SK-N-SH (cell line): Measurements from ENCODE around the gene PSMB11.

Source experiments
- CHD2 ChIP-seq: fragments of 150-350 bp; IDR thresholded peaks from 2 replicates; pipeline ENCODE4 v1.6.1; 2018; ENCODE audit warnings: low read length; ENCODE audit not compliant: partially characterized antibody
- EP300 ChIP-seq, 2 experiments: IDR thresholded peaks; 2 replicates each; pipeline versions ENCODE4 v1.4.0 to v1.6.1; 2012; ENCODE audit warnings: borderline replicate concordance in 1 of 2, low read depth in 1 of 2, low read length in 1 of 2
- MXI1 ChIP-seq: IDR thresholded peaks from 2 replicates; pipeline ENCODE4 v1.6.1; 2012; ENCODE audit warnings: mild to moderate bottlenecking, low read depth, low read length, improper control_type of control experiment
- TAF1 ChIP-seq: IDR thresholded peaks from 2 replicates; pipeline ENCODE4 v1.6.1; 2012; ENCODE audit warnings: low read depth, mild to moderate bottlenecking, low read length, moderate library complexity, borderline replicate concordance
- TEAD4 ChIP-seq: IDR thresholded peaks from 2 replicates; pipeline ENCODE4 v1.4.0; 2012; ENCODE audit warnings: mild to moderate bottlenecking, borderline replicate concordance; ENCODE audit not compliant: insufficient read depth
- TF ChIP-seq, protein P1 (sequence below): fragments of 150-350 bp; IDR thresholded peaks from 2 replicates; pipeline ENCODE4 v1.6.1; 2017; ENCODE audit warnings: antibody characterized with exemption, low read length, low read depth, borderline replicate concordance
- TF ChIP-seq, protein P2 (sequence below): fragments of 200-600 bp; sonication (generic); IDR thresholded peaks from 2 replicates; pipeline ENCODE4 v1.6.1; 2017; ENCODE audit warnings: antibody characterized with exemption, mild to moderate bottlenecking, moderate library complexity
- TF ChIP-seq, protein P3 (sequence below): IDR thresholded peaks from 2 replicates; pipeline ENCODE4 v1.6.1; 2012; ENCODE audit warnings: mild to moderate bottlenecking, low read depth, low read length, moderate library complexity

DNA sequence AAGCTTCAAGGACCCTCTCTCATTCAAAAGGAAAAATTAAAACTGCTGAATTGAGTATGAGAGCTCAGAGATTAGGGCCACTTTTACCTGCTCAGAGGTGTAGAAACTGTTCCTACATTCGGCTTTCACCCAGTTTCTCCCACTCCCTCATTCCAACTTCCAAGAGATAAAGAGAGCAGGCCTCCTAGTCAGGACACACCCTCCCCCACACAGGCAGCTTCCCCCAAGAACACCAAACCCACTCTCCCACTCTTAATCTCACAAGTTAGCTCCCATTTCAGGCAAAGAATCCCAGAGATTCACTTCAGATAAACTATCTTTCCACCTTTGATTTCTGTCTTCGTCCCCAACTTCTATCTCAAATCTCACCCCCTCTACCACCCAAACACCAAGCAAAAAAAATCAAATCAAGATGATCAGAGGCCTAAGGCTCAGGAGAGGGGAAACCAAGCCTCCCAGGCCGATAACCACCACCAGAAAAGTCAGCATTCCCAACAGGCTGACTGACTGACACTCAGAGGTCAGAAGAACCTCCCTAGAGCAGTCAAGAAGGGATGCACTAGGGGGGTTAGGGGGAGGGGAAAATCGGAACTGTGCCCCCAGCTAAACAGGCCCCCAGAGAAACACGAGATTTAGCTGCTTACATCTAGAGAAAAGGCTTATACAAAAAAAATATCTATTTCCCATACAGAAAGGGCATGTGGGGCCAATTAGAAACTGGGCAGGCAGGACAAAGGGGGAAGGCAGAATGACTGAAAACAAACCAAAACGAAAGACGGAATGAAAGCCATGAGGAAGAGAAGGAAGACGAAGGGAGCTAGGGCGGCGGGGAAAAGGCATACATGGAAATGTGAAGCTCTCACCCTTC lies 28.5 kb downstream of the PSMB11 start:
- TF ChIP-seq TAF1 = no peak
- TF ChIP-seq MXI1 = no peak
- no peak for TF ChIP-seq CHD2
- TF ChIP-seq EP300 (IDR thresholded peaks at IDR 0.05; ENCODE audit: borderline replicate concordance in 1 of 2, low read depth in 1 of 2, low read length in 1 of 2) = no peak
- TF ChIP-seq, protein P1, sequence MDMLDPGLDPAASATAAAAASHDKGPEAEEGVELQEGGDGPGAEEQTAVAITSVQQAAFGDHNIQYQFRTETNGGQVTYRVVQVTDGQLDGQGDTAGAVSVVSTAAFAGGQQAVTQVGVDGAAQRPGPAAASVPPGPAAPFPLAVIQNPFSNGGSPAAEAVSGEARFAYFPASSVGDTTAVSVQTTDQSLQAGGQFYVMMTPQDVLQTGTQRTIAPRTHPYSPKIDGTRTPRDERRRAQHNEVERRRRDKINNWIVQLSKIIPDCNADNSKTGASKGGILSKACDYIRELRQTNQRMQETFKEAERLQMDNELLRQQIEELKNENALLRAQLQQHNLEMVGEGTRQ = no peak
- TF ChIP-seq, protein P2, sequence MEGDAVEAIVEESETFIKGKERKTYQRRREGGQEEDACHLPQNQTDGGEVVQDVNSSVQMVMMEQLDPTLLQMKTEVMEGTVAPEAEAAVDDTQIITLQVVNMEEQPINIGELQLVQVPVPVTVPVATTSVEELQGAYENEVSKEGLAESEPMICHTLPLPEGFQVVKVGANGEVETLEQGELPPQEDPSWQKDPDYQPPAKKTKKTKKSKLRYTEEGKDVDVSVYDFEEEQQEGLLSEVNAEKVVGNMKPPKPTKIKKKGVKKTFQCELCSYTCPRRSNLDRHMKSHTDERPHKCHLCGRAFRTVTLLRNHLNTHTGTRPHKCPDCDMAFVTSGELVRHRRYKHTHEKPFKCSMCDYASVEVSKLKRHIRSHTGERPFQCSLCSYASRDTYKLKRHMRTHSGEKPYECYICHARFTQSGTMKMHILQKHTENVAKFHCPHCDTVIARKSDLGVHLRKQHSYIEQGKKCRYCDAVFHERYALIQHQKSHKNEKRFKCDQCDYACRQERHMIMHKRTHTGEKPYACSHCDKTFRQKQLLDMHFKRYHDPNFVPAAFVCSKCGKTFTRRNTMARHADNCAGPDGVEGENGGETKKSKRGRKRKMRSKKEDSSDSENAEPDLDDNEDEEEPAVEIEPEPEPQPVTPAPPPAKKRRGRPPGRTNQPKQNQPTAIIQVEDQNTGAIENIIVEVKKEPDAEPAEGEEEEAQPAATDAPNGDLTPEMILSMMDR = no peak
- no peak for TF ChIP-seq TEAD4
- TF ChIP-seq, protein P3, sequence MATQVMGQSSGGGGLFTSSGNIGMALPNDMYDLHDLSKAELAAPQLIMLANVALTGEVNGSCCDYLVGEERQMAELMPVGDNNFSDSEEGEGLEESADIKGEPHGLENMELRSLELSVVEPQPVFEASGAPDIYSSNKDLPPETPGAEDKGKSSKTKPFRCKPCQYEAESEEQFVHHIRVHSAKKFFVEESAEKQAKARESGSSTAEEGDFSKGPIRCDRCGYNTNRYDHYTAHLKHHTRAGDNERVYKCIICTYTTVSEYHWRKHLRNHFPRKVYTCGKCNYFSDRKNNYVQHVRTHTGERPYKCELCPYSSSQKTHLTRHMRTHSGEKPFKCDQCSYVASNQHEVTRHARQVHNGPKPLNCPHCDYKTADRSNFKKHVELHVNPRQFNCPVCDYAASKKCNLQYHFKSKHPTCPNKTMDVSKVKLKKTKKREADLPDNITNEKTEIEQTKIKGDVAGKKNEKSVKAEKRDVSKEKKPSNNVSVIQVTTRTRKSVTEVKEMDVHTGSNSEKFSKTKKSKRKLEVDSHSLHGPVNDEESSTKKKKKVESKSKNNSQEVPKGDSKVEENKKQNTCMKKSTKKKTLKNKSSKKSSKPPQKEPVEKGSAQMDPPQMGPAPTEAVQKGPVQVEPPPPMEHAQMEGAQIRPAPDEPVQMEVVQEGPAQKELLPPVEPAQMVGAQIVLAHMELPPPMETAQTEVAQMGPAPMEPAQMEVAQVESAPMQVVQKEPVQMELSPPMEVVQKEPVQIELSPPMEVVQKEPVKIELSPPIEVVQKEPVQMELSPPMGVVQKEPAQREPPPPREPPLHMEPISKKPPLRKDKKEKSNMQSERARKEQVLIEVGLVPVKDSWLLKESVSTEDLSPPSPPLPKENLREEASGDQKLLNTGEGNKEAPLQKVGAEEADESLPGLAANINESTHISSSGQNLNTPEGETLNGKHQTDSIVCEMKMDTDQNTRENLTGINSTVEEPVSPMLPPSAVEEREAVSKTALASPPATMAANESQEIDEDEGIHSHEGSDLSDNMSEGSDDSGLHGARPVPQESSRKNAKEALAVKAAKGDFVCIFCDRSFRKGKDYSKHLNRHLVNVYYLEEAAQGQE = no peak
